Fibroblast of pulmonary artery (primary cell): Measurements from ENCODE around the gene LEPR.
"Not testable (repeated sequence)": the region's sequence is repeated elsewhere in the genome, so short reads cannot be mapped to it uniquely, and the experiment has no call there.

Source experiments
- DNase-seq: peaks from one replicate; pipeline ENCODE4 v3.0.0-alpha.2; 2010; ENCODE audit warnings: low read depth
- H3K4me3 ChIP-seq: replicated peaks from 2 replicates; pipeline ENCODE4 v1.5.1; 2011; ENCODE audit warnings: low read depth, mild to moderate bottlenecking, control low read depth, low read length, moderate library complexity
- CTCF ChIP-seq: IDR thresholded peaks from 2 replicates; pipeline ENCODE4 v1.5.1; 2011; ENCODE audit warnings: mild to moderate bottlenecking, control low read depth, low read length, inconsistent platforms; ENCODE audit errors: missing control alignments

LEPR gene

GRCh38 chr1:65459397-65459768, 38.9 kb downstream of the LEPR start:
- peak; percentile 65 for DNase-seq

DNA sequence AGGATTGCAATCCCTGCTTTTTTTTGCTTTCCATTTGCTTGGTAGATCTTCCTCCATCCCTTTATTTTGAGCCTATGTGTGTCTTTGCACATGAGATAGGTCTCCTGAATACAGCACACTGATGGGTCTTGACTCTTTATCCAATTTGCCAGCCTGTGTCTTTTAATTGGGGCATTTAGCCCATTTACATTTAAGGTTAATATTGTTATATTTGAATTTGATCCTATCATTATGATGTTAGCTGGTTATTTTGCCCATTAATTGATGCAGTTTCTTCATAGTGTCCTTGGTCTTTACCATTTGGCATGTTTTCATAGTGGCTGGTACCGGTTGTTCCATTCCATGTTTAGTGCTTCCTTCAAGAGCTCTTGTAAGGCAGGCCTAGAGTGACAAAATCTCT, 45.4 kb downstream of the LEPR start:
- not testable (repeated sequence) for DNase-seq

More at GRCh38 chr1:65459397-65459768, 38.9 kb downstream of the LEPR start:
- peak; percentile 78 for TF ChIP-seq CTCF
- no peak overlapping the region for H3K4me3 ChIP-seq

DNA sequence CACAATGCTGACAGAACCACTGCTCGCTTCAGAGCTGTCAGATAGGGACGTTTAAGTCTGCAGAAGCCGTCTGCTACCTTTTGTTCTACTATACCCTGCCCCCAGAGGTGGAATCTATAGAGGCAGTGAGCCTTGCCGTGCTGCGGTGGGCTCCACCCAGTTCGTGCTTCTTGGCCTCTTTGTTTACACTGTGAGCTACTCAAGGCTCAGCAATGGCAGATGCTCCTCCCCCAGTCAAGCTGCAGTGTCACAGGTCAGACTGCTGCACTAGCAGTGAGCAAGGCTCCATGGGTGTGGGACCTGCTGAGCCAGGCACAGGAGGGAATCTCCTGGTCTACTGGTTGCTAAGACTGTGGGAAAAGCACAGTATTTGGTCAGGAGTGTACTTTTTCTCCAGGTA, 47.1 kb downstream of the LEPR start:
- TF ChIP-seq CTCF, result no peak
- no peak overlapping the region for H3K4me3 ChIP-seq
- DNase-seq, result no peak

More for the DNA sequence above, 45.4 kb downstream of the LEPR start:
- not testable (repeated sequence) for H3K4me3 ChIP-seq

- no peak for TF ChIP-seq CTCF
- H3K4me3 ChIP-seq, result no peak overlapping the region
- no peak for DNase-seq
These were observed 48.8 kb downstream of the LEPR start for GRCh38 chr1:65469126-65469888.

DNA sequence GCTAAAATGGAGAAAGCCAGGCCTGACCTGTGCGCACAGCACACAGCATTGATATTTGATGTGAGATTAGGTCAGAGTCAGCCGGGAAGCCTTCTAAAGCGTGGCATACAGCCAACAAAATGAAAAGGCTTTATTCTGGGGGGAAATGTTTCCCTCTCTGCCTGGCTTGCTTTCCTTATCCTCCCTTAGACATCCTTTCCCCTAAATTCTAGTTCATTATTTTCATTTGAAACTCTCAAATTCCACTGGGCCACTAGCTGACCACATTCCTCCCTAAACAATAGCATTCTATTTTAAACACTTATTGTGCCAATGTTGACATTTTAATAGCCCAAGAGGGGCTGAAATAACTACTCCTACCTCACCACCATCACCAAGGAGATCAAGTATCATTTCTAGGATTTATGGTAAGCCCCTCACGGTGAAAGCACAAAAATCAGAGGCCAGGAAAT, 49.4 kb downstream of the LEPR start:
- no peak overlapping the region for H3K4me3 ChIP-seq
- no peak for TF ChIP-seq CTCF
- DNase-seq, result peak; percentile 81
